GM23338 (cell line): ENCODE measurements around the gene PYGB. TPM values are rescaled to one million over a fixed set of nuclear protein-coding genes. Genes with fewer than 3 reads are reported as not detected.

Experiments used
- ATAC-seq: fragments of 200-7000 bp; cut with Tn5 transposase; 3 replicates; pipeline ENCODE4 v1.9.1; 2020
- DNase-seq: peaks from one replicate; pipeline ENCODE4 v3.0.0-alpha.2; 2015; ENCODE audit warnings: low spot score
- H2AFZ ChIP-seq: fragments of 200-600 bp; sonication (generic); 2 replicates; pipeline ENCODE4 v1.8.0; 2016; ENCODE audit warnings: antibody characterized with exemption, mild to moderate bottlenecking, moderate library complexity
- H3F3A ChIP-seq: fragments of 200-600 bp; sonication (generic); replicated peaks from 2 replicates; pipeline ENCODE4 v1.8.0; 2017; ENCODE audit warnings: antibody characterized with exemption, mixed run types, low read depth
- H3K27ac ChIP-seq: fragments of 200-600 bp; sonication (generic); 2 replicates; pipeline ENCODE4 v1.6.1; 2016; ENCODE audit warnings: low read depth
- H3K27me3 ChIP-seq: fragments of 200-600 bp; sonication (generic); 2 replicates; pipeline ENCODE4 v1.8.0; 2016; ENCODE audit warnings: mild to moderate bottlenecking, mixed run types, moderate library complexity; ENCODE audit not compliant: insufficient read depth
- H3K36me3 ChIP-seq: fragments of 200-600 bp; sonication (generic); 2 replicates; pipeline ENCODE4 v1.8.0; 2016; ENCODE audit warnings: mild to moderate bottlenecking; ENCODE audit not compliant: insufficient read depth
- H3K4me1 ChIP-seq: fragments of 200-600 bp; sonication (generic); 2 replicates; pipeline ENCODE4 v1.8.0; 2016; ENCODE audit warnings: mild to moderate bottlenecking, moderate library complexity; ENCODE audit not compliant: insufficient read depth
- H3K4me2 ChIP-seq: fragments of 200-600 bp; sonication (generic); 2 replicates; pipeline ENCODE4 v1.7.1; 2017; ENCODE audit warnings: mixed run types
- H3K4me3 ChIP-seq: fragments of 200-600 bp; sonication (generic); 2 replicates; pipeline ENCODE4 v1.6.1; 2016; ENCODE audit warnings: mixed run types
- H3K79me2 ChIP-seq: fragments of 200-600 bp; sonication (generic); replicated peaks from 2 replicates; pipeline ENCODE4 v1.8.0; 2017; ENCODE audit warnings: mild to moderate bottlenecking; ENCODE audit not compliant: insufficient read depth
- H3K9me2 ChIP-seq: fragments of 200-600 bp; sonication (generic); 2 replicates; pipeline ENCODE4 v1.8.0; 2017; ENCODE audit not compliant: insufficient read depth
- H4K20me1 ChIP-seq: fragments of 200-600 bp; sonication (generic); replicated peaks from 2 replicates; pipeline ENCODE4 v1.8.0; 2017; ENCODE audit warnings: mild to moderate bottlenecking; ENCODE audit not compliant: insufficient read depth
- H3K27ac Mint-ChIP-seq: 2 replicates; pipeline ENCODE4 v1.8.0; 2020; ENCODE audit warnings: inconsistent platforms, mild to moderate bottlenecking, moderate library complexity, mixed read lengths
- H3K27me3 Mint-ChIP-seq: 3 replicates; pipeline ENCODE4 v1.8.0; 2022; ENCODE audit warnings: low read depth, mild to moderate bottlenecking, moderate library complexity, mixed read lengths, inconsistent platforms; ENCODE audit not compliant: insufficient read depth, poor library complexity
- H3K36me3 Mint-ChIP-seq: 3 replicates; pipeline ENCODE4 v1.8.0; 2021; ENCODE audit warnings: low read depth, mild to moderate bottlenecking, inconsistent platforms, moderate library complexity, mixed read lengths
- H3K4me1 Mint-ChIP-seq: 3 replicates; pipeline ENCODE4 v1.8.0; 2020; ENCODE audit warnings: mild to moderate bottlenecking, inconsistent platforms, mixed read lengths
- H3K4me3 Mint-ChIP-seq: 3 replicates; pipeline ENCODE4 v1.8.0; 2021; ENCODE audit warnings: moderate library complexity, mild to moderate bottlenecking, inconsistent platforms, mixed read lengths
- H3K9me3 Mint-ChIP-seq: 3 replicates; pipeline ENCODE4 v1.8.0; 2020; ENCODE audit warnings: moderate library complexity, mild to moderate bottlenecking, inconsistent platforms, mixed read lengths
- CTCF ChIP-seq, 2 experiments: fragments of 200-600 bp in 1 of 2; sonication (generic) in 1 of 2; conservative IDR thresholded peaks; 2 replicates each; pipeline versions ENCODE4 v1.5.1 to v1.6.1; 2016 to 2017; ENCODE audit warnings: antibody characterized with exemption in 2 of 2, low read depth in 2 of 2, mild to moderate bottlenecking in 2 of 2, moderate library complexity in 1 of 2
- EZH2 ChIP-seq: fragments of 200-600 bp; sonication (generic); IDR thresholded peaks from one replicate; pipeline ENCODE4 v1.8.0; 2017; ENCODE audit warnings: antibody characterized with exemption, mild to moderate bottlenecking, low read depth; ENCODE audit not compliant: unreplicated experiment
- EZH2phosphoT487 ChIP-seq: fragments of 200-600 bp; sonication (generic); IDR thresholded peaks from one replicate; pipeline ENCODE4 v1.8.1; 2018; ENCODE audit warnings: antibody characterized with exemption; ENCODE audit not compliant: unreplicated experiment
- REST ChIP-seq: IDR thresholded peaks from one replicate; pipeline ENCODE4 v1.6.1; 2018; ENCODE audit warnings: antibody characterized with exemption; ENCODE audit not compliant: unreplicated experiment
- ZNF462 ChIP-seq: fragments of 250-450 bp; sonication (Bioruptor Pico); IDR thresholded peaks from 2 replicates; pipeline ENCODE4 v1.5.0; 2020; ENCODE audit warnings: mild to moderate bottlenecking, moderate library complexity
- polyA plus RNA-seq: library from polyadenylated mRNA; unstranded; fragments of >200 nt; fragmentation: Nextera tagmentation; extraction: Ambion mirVana; gene quantifications from 2 replicates; pipeline ENCODE4 v1.2.1, GENCODE V29; 2016
- total RNA-seq: library from RNA; depleted of rRNA; stranded (reverse); fragments of >200 nt; shearing (Covaris generic); gene quantifications from 2 replicates; pipeline ENCODE4 v1.2.3, GENCODE V29; 2014

PYGB gene
- total and polyA plus RNA-seq, 2 experiments from 2014 or later: 15.6 to 64.0 TPM

GRCh38 chr20:25285091-25285647 is 37.3 kb downstream of the PYGB start:
- Mint-ChIP-seq H3K9me3 (no peaks in the 10 kb centered on the region), H3K27ac (peak overlapping the region; percentile 83), H3K4me3 (no peak overlapping the region), H3K4me1 (peaks cover 8% of the 10 kb centered on the region; the same call in 2 of the 3 replicates), H3K36me3 (peaks cover 54% of the 10 kb centered on the region), H3K27me3 (peaks cover 9% of the 10 kb centered on the region)
- Histone ChIP-seq H2AFZ (no peak overlapping the region), H3K79me2 (no peaks in the 10 kb centered on the region), H3K36me3 (peaks cover 2% of the 10 kb centered on the region; the same call in 1 of the 2 replicates), H3K4me3 (no peak overlapping the region), H3K4me1 (no peaks in the 10 kb centered on the region), H4K20me1 (no peaks in the 10 kb centered on the region), H3F3A (no peaks in the 10 kb centered on the region), H3K4me2 (no peak overlapping the region), H3K9me2 (no peaks in the 10 kb centered on the region), H3K27ac (no peak overlapping the region), H3K27me3 (no peaks in the 10 kb centered on the region)
- TF ChIP-seq EZH2phosphoT487 (no peak), CTCF (conservative IDR thresholded peaks at IDR 0.05; ENCODE audit: low read depth in 2 of 2) (peak; percentile 21 to 34; a peak in 2 of 4 replicates), REST (no peak), ZNF462 (no peak), EZH2 (no peak)
- DNase-seq (peak; percentile 59), ATAC-seq (peak; percentile 65)
